ENCODE measurements around the gene BLCAP. TPM values are rescaled to one million over a fixed set of nuclear protein-coding genes. Genes with fewer than 3 reads are reported as not detected.
"Not testable (repeated sequence)": the region's sequence is repeated elsewhere in the genome, so short reads cannot be mapped to it uniquely, and the experiment has no call there.

Gene BLCAP
- total RNA-seq, 1 donor from 2014 or later = 51.9 TPM

GRCh38 chr20:37556538-37556937 lies 28.9 kb upstream of the BLCAP start:
- no peak for DNase-seq

GRCh38 chr20:37554721-37555298 lies 27.1 kb upstream of the BLCAP start:
- not testable (repeated sequence) for DNase-seq

GRCh38 chr20:37552415-37552814 lies 24.7 kb upstream of the BLCAP start:
- no peak for DNase-seq

- DNase-seq = not testable (repeated sequence)
Observed at GRCh38 chr20:37551660-37552059, 24.0 kb upstream of the BLCAP start.

- DNase-seq = not testable (repeated sequence)
Observed at GRCh38 chr20:37550101-37550920, 22.6 kb upstream of the BLCAP start.

- no peak for DNase-seq
Observed at GRCh38 chr20:37547912-37548311, 20.2 kb upstream of the BLCAP start.

- no peak for DNase-seq
Observed at GRCh38 chr20:37545516-37545915, 17.8 kb upstream of the BLCAP start.

GRCh38 chr20:37544386-37544785 lies 16.7 kb upstream of the BLCAP start:
- DNase-seq = no peak

GRCh38 chr20:37543828-37544227 lies 16.2 kb upstream of the BLCAP start:
- no peak for DNase-seq

GRCh38 chr20:37542281-37542680 lies 14.6 kb upstream of the BLCAP start:
- DNase-seq = no peak

GRCh38 chr20:37541326-37541725 lies 13.7 kb upstream of the BLCAP start:
- DNase-seq = no peak

- not testable (repeated sequence) for DNase-seq
Observed at GRCh38 chr20:37540838-37541237, 13.2 kb upstream of the BLCAP start.

- no peak for DNase-seq
Observed at GRCh38 chr20:37540001-37540400, 12.3 kb upstream of the BLCAP start.

- no peak for DNase-seq
Observed at GRCh38 chr20:37539424-37539823, 11.7 kb upstream of the BLCAP start.

- no peak for DNase-seq
Observed at GRCh38 chr20:37538003-37538402, 10.3 kb upstream of the BLCAP start.

- no peak for DNase-seq
Observed at GRCh38 chr20:37537505-37537904, 9.8 kb upstream of the BLCAP start.

- no peak for DNase-seq
Observed at GRCh38 chr20:37535443-37536132, 7.9 kb upstream of the BLCAP start.

- peak; percentile 90 for DNase-seq
Observed at GRCh38 chr20:37534401-37535157, 6.9 kb upstream of the BLCAP start.

- no peak for DNase-seq
Observed at GRCh38 chr20:37533154-37533715, 5.6 kb upstream of the BLCAP start.

GRCh38 chr20:37531856-37532255 lies 4.2 kb upstream of the BLCAP start:
- DNase-seq = no peak

- no peak for DNase-seq
Observed at GRCh38 chr20:37530696-37531095, 3.0 kb upstream of the BLCAP start.

GRCh38 chr20:37529968-37530600 lies 2.4 kb upstream of the BLCAP start:
- no peak for DNase-seq

All from skin of body (tissue), 2 donors.